HG03060 (cell line): ENCODE results near the gene RNASEH2C.
"Not testable (repeated sequence)": the region's sequence is repeated elsewhere in the genome, so short reads cannot be mapped to it uniquely, and the experiment has no call there.

Experiments
- ATAC-seq: cut with Tn5 transposase; IDR thresholded peaks from one replicate; pipeline ENCODE4 v1.9.1; 2021; ENCODE audit warnings: low read depth, moderate number of reproducible peaks; ENCODE audit not compliant: unreplicated experiment

Gene RNASEH2C

GRCh38 chr11:65718531-65718930 is 2.1 kb downstream of the RNASEH2C start:
- no peak for ATAC-seq

- no peak for ATAC-seq
Observed at GRCh38 chr11:65717906-65718305, 2.7 kb downstream of the RNASEH2C start.

GRCh38 chr11:65716774-65717405 is 3.7 kb downstream of the RNASEH2C start:
- no peak for ATAC-seq

- no peak for ATAC-seq
Observed at GRCh38 chr11:65716302-65716701, 4.3 kb downstream of the RNASEH2C start.

GRCh38 chr11:65714433-65714832 is 6.2 kb downstream of the RNASEH2C start:
- no peak for ATAC-seq

- no peak for ATAC-seq
Observed at GRCh38 chr11:65713212-65713969, 7.2 kb downstream of the RNASEH2C start.

- ATAC-seq = peak; percentile 8
Observed at GRCh38 chr11:65712633-65713076, 7.9 kb downstream of the RNASEH2C start.

- peak; percentile 77 for ATAC-seq
Observed at GRCh38 chr11:65711785-65712632, 8.6 kb downstream of the RNASEH2C start, which contains the start of gene KAT5. TSS of gene KAT5 (plus strand) at chr11:65712252. CDS start at chr11:65712268, 16 bp downstream.

- ATAC-seq = no peak
Observed at GRCh38 chr11:65710421-65710820, 10.2 kb downstream of the RNASEH2C start.

GRCh38 chr11:65709661-65710060 is 10.9 kb downstream of the RNASEH2C start:
- no peak for ATAC-seq

GRCh38 chr11:65708451-65708850 is 12.1 kb downstream of the RNASEH2C start:
- ATAC-seq = no peak

GRCh38 chr11:65707002-65707401 is 13.6 kb downstream of the RNASEH2C start:
- not testable (repeated sequence) for ATAC-seq

- not testable (repeated sequence) for ATAC-seq
Observed at GRCh38 chr11:65706303-65706763, 14.3 kb downstream of the RNASEH2C start.

- ATAC-seq = no peak
Observed at GRCh38 chr11:65703846-65704245, 16.8 kb downstream of the RNASEH2C start.

- ATAC-seq = no peak
Observed at GRCh38 chr11:65701686-65702085, 18.9 kb downstream of the RNASEH2C start.

GRCh38 chr11:65700399-65700798 is 20.2 kb downstream of the RNASEH2C start:
- no peak for ATAC-seq

- ATAC-seq = no peak
Observed at GRCh38 chr11:65699306-65699705, 21.3 kb downstream of the RNASEH2C start.

GRCh38 chr11:65698205-65698604 is 22.4 kb downstream of the RNASEH2C start:
- ATAC-seq = no peak

GRCh38 chr11:65696802-65697552 is 23.6 kb downstream of the RNASEH2C start:
- no peak for ATAC-seq
